Measurements from ENCODE around the gene ABCD2.
A peak's percentile ranks its signal among the peaks of the same experiment; 100 is the strongest.
"Not testable (repeated sequence)": the region's sequence is repeated elsewhere in the genome, so short reads cannot be mapped to it uniquely, and the experiment has no call there.

ABCD2 gene

GRCh38 chr12:39623919-39624318, 4.3 kb upstream of the ABCD2 start:
- H3K4me1 ChIP-seq (ENCODE audit: control insufficient read depth, insufficient read depth, low read length, poor library complexity, severe bottlenecking): peaks cover 13% of the 10 kb centered on the region
- H3K9me3 ChIP-seq (ENCODE audit: control insufficient read depth, low read length): no peaks in the 10 kb centered on the region
- WGBS, 2 experiments (ENCODE audit: insufficient coverage in 2 of 2): no CpG with 5 or more reads among the region's 1 CpG
- H3K4me3 ChIP-seq (ENCODE audit: extremely low read depth, insufficient read depth, low read length, poor library complexity, severe bottlenecking): no peak overlapping the region
- no peak overlapping the region for H3K27ac ChIP-seq (ENCODE audit: low read depth, low read length, severe bottlenecking)
- H3K36me3 ChIP-seq (ENCODE audit: control insufficient read depth, insufficient read depth, low read length): no peaks in the 10 kb centered on the region

- not testable (repeated sequence) for H3K27ac ChIP-seq (ENCODE audit: low read depth, low read length, severe bottlenecking); H3K4me3 ChIP-seq (ENCODE audit: extremely low read depth, insufficient read depth, low read length, poor library complexity, severe bottlenecking); H3K36me3 ChIP-seq (ENCODE audit: control insufficient read depth, insufficient read depth, low read length); H3K9me3 ChIP-seq (ENCODE audit: control insufficient read depth, low read length)
- H3K4me1 ChIP-seq (ENCODE audit: control insufficient read depth, insufficient read depth, low read length, poor library complexity, severe bottlenecking): peaks cover 13% of the 10 kb centered on the region
- 83 to 86% methylated on average over 5 of the region's 10 CpGs for WGBS, 2 experiments (ENCODE audit: insufficient coverage in 2 of 2)
These were observed 3.6 kb upstream of the ABCD2 start for GRCh38 chr12:39623160-39623559.

- H3K36me3 ChIP-seq (ENCODE audit: control insufficient read depth, insufficient read depth, low read length): no peaks in the 10 kb centered on the region
- H3K27ac ChIP-seq (ENCODE audit: low read depth, low read length, severe bottlenecking): no peak overlapping the region
- WGBS, 2 experiments (ENCODE audit: insufficient coverage in 2 of 2): 63% methylated on average over 1 of the region's 1 CpG; no CpG with 5 or more reads in 1 of the 2 experiments
- no peak overlapping the region for H3K4me3 ChIP-seq (ENCODE audit: extremely low read depth, insufficient read depth, low read length, poor library complexity, severe bottlenecking)
- H3K4me1 ChIP-seq (ENCODE audit: control insufficient read depth, insufficient read depth, low read length, poor library complexity, severe bottlenecking): peaks cover 13% of the 10 kb centered on the region
- H3K9me3 ChIP-seq (ENCODE audit: control insufficient read depth, low read length): no peaks in the 10 kb centered on the region
These were observed 2.7 kb upstream of the ABCD2 start for GRCh38 chr12:39622306-39622705.

- no peak overlapping the region for H3K4me3 ChIP-seq (ENCODE audit: extremely low read depth, insufficient read depth, low read length, poor library complexity, severe bottlenecking)
- no peaks in the 10 kb centered on the region for H3K9me3 ChIP-seq (ENCODE audit: control insufficient read depth, low read length)
- peaks cover 13% of the 10 kb centered on the region for H3K4me1 ChIP-seq (ENCODE audit: control insufficient read depth, insufficient read depth, low read length, poor library complexity, severe bottlenecking)
- no peaks in the 10 kb centered on the region for H3K36me3 ChIP-seq (ENCODE audit: control insufficient read depth, insufficient read depth, low read length)
- H3K27ac ChIP-seq (ENCODE audit: low read depth, low read length, severe bottlenecking): no peak overlapping the region
These were observed 2.1 kb upstream of the ABCD2 start for GRCh38 chr12:39621670-39622069.

GRCh38 chr12:39620659-39621658, 1.4 kb upstream of the ABCD2 start:
- 92 to 93% methylated on average over 5 of the region's 11 CpGs for WGBS, 2 experiments (ENCODE audit: insufficient coverage in 2 of 2)
- Histone ChIP-seq H3K9me3 (ENCODE audit: control insufficient read depth, low read length) (no peaks in the 10 kb centered on the region), H3K4me3 (ENCODE audit: extremely low read depth, insufficient read depth, low read length, poor library complexity, severe bottlenecking) (peak overlapping the region; percentile 44), H3K36me3 (ENCODE audit: control insufficient read depth, insufficient read depth, low read length) (no peaks in the 10 kb centered on the region), H3K4me1 (ENCODE audit: control insufficient read depth, insufficient read depth, low read length, poor library complexity, severe bottlenecking) (peaks cover 13% of the 10 kb centered on the region), H3K27ac (ENCODE audit: low read depth, low read length, severe bottlenecking) (peak overlapping the region; percentile 77)

GRCh38 chr12:39619316-39619659, 315 bp downstream of the ABCD2 start:
- peak overlapping the region; percentile 44 for H3K4me3 ChIP-seq (ENCODE audit: extremely low read depth, insufficient read depth, low read length, poor library complexity, severe bottlenecking)
- H3K4me1 ChIP-seq (ENCODE audit: control insufficient read depth, insufficient read depth, low read length, poor library complexity, severe bottlenecking): peaks cover 13% of the 10 kb centered on the region
- no peaks in the 10 kb centered on the region for H3K36me3 ChIP-seq (ENCODE audit: control insufficient read depth, insufficient read depth, low read length)
- peak overlapping the region; percentile 55 for H3K27ac ChIP-seq (ENCODE audit: low read depth, low read length, severe bottlenecking)
- no peaks in the 10 kb centered on the region for H3K9me3 ChIP-seq (ENCODE audit: control insufficient read depth, low read length)
- 56 to 59% methylated on average over 8 of the region's 10 CpGs for WGBS, 2 experiments (ENCODE audit: insufficient coverage in 2 of 2)

- Histone ChIP-seq H3K27ac (ENCODE audit: low read depth, low read length, severe bottlenecking) (no peak overlapping the region), H3K4me1 (ENCODE audit: control insufficient read depth, insufficient read depth, low read length, poor library complexity, severe bottlenecking) (peaks cover 13% of the 10 kb centered on the region), H3K36me3 (ENCODE audit: control insufficient read depth, insufficient read depth, low read length) (no peaks in the 10 kb centered on the region), H3K4me3 (ENCODE audit: extremely low read depth, insufficient read depth, low read length, poor library complexity, severe bottlenecking) (peak overlapping the region; percentile 44), H3K9me3 (ENCODE audit: control insufficient read depth, low read length) (no peaks in the 10 kb centered on the region)
- WGBS, 2 experiments (ENCODE audit: insufficient coverage in 2 of 2): 95 to 100% methylated on average over 2 to 3 of the region's 5 CpGs
These were observed 902 bp downstream of the ABCD2 start for GRCh38 chr12:39618701-39619100.

GRCh38 chr12:39617887-39618286, 1.7 kb downstream of the ABCD2 start:
- Histone ChIP-seq H3K4me3 (ENCODE audit: extremely low read depth, insufficient read depth, low read length, poor library complexity, severe bottlenecking) (no peak overlapping the region), H3K36me3 (ENCODE audit: control insufficient read depth, insufficient read depth, low read length) (no peaks in the 10 kb centered on the region), H3K9me3 (ENCODE audit: control insufficient read depth, low read length) (no peaks in the 10 kb centered on the region), H3K27ac (ENCODE audit: low read depth, low read length, severe bottlenecking) (no peak overlapping the region), H3K4me1 (ENCODE audit: control insufficient read depth, insufficient read depth, low read length, poor library complexity, severe bottlenecking) (peaks cover 13% of the 10 kb centered on the region)
- WGBS, 2 experiments (ENCODE audit: insufficient coverage in 2 of 2): no CpG with 5 or more reads among the region's 1 CpG

GRCh38 chr12:39616666-39617065, 2.9 kb downstream of the ABCD2 start:
- WGBS, 2 experiments (ENCODE audit: insufficient coverage in 2 of 2): 88 to 95% methylated on average over 3 of the region's 4 CpGs
- Histone ChIP-seq H3K4me3 (ENCODE audit: extremely low read depth, insufficient read depth, low read length, poor library complexity, severe bottlenecking) (no peak overlapping the region), H3K27ac (ENCODE audit: low read depth, low read length, severe bottlenecking) (no peak overlapping the region), H3K36me3 (ENCODE audit: control insufficient read depth, insufficient read depth, low read length) (no peaks in the 10 kb centered on the region), H3K4me1 (ENCODE audit: control insufficient read depth, insufficient read depth, low read length, poor library complexity, severe bottlenecking) (peaks cover 13% of the 10 kb centered on the region), H3K9me3 (ENCODE audit: control insufficient read depth, low read length) (no peaks in the 10 kb centered on the region)

- no peaks in the 10 kb centered on the region for H3K36me3 ChIP-seq (ENCODE audit: control insufficient read depth, insufficient read depth, low read length)
- H3K9me3 ChIP-seq (ENCODE audit: control insufficient read depth, low read length): no peaks in the 10 kb centered on the region
- H3K4me1 ChIP-seq (ENCODE audit: control insufficient read depth, insufficient read depth, low read length, poor library complexity, severe bottlenecking): peaks cover 11% of the 10 kb centered on the region
- no peak overlapping the region for H3K4me3 ChIP-seq (ENCODE audit: extremely low read depth, insufficient read depth, low read length, poor library complexity, severe bottlenecking)
- no peak overlapping the region for H3K27ac ChIP-seq (ENCODE audit: low read depth, low read length, severe bottlenecking)
- WGBS, 2 experiments (ENCODE audit: insufficient coverage in 2 of 2): no CpG with 5 or more reads among the region's 1 CpG
These were observed 3.4 kb downstream of the ABCD2 start for GRCh38 chr12:39616251-39616650.

- 100% methylated on average over 2 of the region's 2 CpGs for WGBS, 2 experiments (ENCODE audit: insufficient coverage in 2 of 2)
- H3K9me3 ChIP-seq (ENCODE audit: control insufficient read depth, low read length): no peaks in the 10 kb centered on the region
- no peaks in the 10 kb centered on the region for H3K36me3 ChIP-seq (ENCODE audit: control insufficient read depth, insufficient read depth, low read length)
- no peaks in the 10 kb centered on the region for H3K4me1 ChIP-seq (ENCODE audit: control insufficient read depth, insufficient read depth, low read length, poor library complexity, severe bottlenecking)
- H3K4me3 ChIP-seq (ENCODE audit: extremely low read depth, insufficient read depth, low read length, poor library complexity, severe bottlenecking): no peak overlapping the region
- no peak overlapping the region for H3K27ac ChIP-seq (ENCODE audit: low read depth, low read length, severe bottlenecking)
These were observed 6.1 kb downstream of the ABCD2 start for GRCh38 chr12:39613525-39613924.
